AML-193 (cell line): ENCODE data around the gene MGP.

Source experiments
- DNase-seq, 2 experiments: peaks; one replicate each; lab custom pipeline; 2025; lab: John Stamatoyannopoulos, UW

The MGP gene

DNA sequence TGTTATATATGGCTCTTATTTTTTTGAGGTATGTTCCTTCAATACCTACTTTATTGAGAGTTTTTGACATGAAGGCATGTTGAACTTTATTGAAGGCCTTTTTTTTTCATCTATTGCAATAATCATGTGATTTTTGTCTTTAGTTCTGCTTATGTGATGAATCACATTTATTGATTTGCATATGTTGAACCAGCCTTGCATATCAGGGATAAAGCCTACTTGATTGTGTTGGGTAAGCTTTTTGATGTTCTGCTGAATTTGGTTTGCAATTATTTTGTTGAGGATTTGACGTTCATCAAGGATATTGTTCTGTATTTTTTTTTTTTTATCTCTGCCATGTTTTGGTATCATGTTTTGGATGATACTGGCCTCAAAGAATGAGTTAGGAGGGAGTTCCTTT is 27.1 kb downstream of the MGP start:
- DNase-seq = no peak

DNA sequence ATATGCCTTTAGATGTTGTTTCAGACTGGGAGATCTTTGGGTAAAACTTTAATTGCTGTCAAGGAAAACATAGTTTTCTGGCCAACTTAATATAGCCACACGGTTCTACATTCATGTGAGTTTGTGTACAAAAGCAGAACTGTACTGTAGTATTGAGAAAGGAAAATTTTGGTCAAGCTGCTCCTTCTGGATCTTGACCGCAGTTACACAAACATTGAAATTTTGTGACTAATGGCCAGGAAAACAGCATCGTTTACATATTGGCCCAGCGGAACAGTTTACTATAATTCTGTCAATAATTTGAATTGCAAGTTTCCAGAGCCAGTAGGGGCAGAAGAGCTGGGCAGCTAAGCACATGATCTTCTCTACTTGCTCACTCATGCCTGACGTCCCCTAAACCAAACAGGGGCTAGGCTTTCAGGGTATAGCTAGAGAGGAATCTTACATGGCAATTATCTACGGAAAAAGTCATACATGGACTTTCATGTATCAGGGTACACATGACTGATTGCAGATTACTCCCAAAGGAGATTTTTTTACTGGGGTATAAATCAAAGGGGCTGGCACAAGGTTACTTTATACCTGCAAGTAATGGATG is 31.0 kb downstream of the MGP start:
- no peak for DNase-seq

DNA sequence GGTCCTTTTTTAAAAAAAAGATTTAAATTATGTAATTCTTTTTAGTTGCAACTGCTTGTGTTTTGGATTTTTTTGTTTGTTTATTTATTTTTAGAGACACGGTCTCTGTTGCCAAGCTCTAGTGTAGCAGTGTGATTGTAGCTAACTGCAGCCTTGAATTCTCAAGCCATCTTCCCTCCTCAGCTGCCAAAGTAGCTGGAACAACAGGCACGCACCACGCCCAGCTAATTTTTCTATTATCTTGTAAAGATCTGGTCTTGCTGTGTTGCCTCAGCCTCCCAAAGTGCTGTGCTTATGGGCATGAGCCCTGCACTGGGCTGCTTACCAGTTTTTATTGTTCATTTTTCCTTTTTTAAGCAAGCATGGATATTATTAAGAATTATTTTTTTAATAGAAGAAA is 31.7 kb downstream of the MGP start:
- DNase-seq = no peak

DNA sequence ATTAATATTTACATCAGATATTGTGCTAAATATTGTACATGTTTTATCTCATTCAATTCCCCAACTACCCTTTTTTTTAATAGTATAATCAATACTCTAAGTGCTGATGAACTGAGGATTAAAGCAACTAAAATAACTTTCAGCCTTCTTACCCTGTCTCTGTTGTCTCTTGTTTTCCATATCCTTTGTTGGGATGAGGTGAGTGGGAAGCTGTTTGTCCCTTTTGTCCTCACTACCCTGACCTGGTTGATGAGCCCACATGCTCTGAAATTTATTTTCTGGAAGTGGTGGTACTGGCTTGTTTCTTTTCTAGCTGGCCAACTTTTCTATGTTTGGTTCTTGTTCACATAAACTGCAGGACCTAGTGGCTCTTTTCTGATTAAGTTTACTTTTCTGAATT is 32.8 kb downstream of the MGP start:
- no peak for DNase-seq

DNA sequence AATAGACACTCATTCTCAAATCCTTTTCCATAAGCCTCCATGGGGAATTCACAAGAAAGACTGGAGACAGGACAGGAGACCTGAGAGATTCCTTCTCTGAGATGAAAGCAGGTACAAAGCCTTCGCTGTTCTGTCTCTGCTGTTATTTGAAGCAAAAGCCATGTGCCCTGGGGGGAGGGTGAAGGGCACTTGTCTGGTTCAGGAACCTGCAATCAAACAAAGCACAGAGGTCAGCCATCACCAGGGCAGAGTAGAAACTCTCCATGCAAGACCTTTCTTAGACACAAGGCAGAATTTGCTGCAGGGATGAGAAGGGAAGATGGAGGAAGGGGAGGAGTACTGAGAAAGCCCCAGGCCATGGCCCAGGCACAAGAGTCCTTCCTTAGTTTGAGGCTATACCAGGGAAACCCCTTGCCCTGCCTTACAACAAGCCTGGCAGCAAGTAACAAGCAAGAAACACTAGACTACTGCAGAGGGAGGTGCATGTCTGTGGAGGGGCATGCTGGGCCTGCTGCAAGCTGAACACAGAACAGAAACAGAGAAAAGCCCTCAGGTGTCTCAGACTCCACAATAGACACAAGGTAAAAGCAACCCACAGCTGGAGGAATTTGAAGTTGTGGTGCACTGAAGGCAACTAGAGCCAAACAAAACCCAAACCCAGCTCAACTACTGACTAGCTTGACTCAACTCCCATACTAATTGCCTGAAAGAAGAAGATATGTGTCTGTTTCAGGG is 34.6 kb downstream of the MGP start:
- DNase-seq = no peak

DNA sequence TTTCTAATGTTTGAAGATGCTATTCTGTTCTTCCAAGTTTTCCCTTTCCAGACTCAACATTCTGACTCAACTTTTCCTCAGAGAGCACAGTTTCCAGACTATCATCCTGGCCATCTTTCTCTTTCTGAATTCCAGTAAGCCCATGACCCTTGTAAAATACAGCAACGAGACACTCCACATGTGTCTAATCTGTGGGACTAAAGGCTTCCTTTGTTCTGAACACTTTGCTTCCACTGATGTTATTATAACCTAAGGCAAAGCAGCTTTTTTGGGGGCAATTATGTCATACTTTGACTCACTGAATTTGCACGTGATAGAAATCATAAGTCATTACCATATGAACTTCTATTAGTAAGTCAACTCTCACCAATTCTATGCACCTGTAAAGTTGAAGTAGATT is 36.0 kb downstream of the MGP start:
- no peak for DNase-seq

DNA sequence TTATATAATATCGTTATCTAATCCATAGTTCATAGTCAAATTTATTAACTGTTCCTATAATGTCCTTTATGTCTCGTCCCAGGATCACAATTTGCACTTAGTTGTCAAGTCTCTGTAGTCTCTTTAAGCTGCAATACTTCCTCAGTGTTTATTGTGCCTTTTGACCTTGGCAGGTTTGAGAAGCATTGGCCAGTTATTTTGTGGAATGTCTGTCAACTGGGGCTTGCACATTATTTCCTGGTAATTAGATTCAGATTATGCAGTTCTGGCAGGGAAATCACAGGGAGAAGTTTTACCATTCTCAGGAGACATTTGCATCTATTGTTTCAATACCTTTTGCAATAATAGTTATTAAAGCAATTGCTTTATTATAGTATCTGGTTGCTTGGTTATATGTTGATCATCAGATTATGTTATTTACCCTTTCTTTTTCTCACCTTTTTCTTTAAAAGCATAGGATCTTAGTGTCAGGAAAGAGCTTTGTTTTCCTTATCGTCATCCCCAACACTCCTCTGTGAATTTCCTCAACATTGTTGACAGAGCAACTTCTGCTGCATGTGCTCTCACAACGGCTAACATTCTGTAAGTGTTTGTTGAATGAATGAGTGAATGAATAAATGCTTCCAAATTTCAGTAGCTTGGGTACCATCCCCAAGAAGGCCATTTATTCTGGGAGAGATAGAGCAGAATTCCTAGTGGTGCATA is 38.6 kb downstream of the MGP start:
- DNase-seq = no peak

DNA sequence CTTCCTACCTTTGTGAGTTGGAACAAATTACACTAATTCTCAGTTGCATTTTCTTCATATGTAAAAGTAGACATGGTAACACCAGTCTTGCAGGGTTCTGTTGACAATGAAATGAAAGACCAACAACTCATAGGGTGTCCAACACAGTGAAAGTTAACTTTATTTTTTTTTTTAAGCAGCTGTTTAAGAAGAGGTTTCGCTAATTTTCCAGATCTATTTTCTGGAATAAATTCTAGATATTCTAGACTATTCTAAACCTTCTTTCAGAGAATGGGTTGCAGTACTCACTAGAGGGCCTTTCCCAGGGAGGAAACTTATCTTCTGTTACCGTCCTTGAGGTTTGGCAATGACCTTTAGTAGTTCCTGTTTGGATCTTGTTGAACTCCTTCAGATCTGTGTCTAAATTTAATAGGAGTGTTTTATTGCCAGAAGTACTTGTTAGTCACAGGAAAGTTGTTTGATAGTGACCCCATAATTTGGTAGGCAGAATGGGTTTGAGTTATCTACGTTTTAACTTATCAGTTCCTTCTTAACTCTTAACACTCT is 39.5 kb downstream of the MGP start:
- DNase-seq = peak; percentile 59 to 62

DNA sequence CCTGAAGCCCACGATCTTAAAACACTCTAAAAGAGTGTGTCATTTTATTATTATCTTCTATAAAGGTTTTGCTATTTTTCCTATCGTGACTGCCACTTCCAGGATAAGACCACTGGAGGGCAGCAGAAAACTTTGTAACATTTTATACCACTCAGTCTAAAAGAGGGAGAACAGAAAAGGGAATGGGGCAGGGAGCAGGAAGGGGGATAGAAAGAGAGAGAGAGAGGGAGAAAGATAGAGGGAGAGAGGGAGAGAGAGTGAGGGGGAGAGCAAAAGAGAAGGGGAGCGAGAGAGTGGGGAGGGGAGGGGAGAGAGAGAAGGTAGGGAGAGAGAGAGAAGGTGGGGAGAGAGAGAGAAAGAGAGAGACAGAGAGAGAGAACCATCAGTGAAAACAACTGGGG is 40.3 kb downstream of the MGP start:
- peak; percentile 25 to 63 for DNase-seq

DNA sequence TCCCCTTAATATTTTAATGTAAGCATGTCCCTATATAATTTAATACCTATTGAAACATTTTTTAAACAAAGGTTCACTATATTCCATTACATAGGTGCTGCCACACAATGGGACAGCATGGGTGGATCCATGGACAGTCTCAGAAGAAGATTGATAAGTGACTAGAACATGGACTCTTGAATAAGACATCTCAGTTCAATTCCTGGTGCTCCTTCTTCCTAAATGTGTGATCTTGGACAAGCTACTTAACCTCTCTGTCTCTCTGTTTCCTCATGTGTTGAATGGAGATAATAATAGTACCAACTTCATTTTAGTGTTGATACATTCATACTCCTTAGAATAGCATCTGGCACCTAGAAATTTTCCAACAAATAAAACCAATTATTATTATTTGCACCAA is 41.3 kb downstream of the MGP start:
- no peak for DNase-seq

DNA sequence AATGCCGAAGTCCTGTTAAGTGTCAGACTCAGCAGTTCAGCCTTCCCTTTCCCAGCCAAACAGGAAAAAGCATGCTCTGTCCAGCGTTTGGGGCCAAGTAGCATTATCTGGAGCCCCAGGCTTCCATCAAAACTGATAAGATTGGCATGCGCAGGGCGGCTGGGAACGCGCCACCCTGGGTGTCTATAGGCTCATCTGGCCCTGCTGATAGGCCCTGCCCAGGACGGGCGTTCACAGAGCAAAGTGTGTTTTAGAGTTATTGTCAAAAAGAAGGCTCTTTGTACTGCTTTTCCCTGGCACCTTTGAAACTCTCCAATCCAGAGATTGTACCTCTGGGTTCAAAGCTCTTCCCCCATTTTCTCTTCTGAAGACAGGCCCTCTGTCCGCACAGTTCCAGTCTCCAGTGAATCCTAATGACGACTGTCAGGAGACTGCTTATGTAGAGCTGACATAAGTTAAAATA is 42.2 kb downstream of the MGP start, which contains the start of gene ART4:
Gene ART4 (minus strand): TSS at position 102 of the 463 bp plus-strand sequence. CDS start 413 bp downstream, outside the sequence.
- DNase-seq = no peak

DNA sequence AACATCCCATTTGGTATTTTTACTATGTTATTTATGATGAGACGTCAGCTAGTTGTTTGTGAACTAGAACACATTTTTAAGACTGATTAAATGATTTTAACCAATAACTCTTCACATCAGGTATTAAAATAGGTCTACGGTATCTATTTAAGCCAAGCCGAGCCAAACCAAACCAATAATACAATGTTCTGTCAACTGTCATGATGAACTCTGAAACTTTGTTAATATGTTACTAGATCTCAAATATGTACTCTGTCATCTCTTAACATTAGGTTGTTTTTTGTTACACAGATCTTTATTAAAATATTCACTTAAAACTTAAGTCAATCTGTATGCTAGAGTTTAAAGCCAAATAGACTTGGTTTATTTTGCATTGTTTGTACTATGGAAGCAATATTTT is 43.3 kb downstream of the MGP start:
- DNase-seq = no peak

DNA sequence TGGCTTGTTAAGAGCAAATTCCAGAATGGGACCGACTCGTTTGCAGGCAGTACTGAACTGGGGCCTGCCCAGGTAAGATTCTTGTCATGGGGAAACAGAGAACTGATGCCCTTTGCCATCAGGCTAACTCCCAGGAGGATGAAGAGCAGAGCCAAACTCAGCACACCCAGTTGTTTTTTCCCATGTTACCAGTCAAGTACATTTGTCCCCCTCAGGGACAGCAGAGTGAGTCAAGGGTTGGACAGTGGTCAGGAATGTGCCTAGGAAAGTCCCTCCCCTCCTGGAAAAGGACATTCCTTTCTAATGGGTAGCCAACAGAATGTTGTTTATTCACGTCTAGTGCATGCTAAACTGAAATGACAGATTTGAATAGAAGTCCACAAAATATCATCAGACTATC is 43.9 kb downstream of the MGP start:
- DNase-seq = no peak

DNA sequence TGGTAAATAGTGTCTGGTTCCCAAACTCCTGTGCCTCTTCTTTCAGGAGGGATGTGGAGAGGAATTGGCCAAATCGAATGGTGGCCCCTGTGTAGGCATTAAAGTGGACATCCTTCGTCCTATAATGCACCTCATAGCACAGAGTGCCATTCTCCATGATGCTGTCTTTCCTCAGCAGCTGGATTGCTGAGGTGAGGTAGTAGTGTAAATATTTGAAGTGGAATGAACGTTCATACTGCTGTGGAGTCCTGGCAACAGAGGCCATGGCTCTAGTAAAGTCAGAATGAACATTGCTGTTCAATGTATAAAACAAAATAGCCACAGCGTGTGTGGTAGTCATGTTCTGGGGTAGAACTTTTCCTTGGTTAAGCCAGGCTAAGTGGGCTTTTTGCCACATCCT is 45.0 kb downstream of the MGP start:
- DNase-seq = no peak

DNA sequence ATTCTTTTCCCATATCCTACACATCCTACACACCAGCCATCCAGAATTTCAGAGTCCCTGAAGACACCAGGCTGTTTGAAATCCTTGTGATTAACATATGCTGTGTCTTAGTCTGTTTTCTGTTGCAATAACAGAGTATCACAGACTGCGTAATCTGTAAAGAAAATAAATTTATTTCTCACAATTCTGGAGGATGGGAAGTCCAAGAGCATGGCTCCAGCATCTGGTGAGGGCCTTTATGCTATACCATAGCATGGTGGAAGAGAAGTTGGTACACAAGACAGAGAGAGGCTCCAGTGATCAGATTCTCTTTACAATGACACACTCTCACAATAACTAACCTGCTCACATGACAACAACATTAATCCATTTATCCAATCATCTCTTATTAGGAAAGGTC is 46.4 kb downstream of the MGP start:
- no peak for DNase-seq

DNA sequence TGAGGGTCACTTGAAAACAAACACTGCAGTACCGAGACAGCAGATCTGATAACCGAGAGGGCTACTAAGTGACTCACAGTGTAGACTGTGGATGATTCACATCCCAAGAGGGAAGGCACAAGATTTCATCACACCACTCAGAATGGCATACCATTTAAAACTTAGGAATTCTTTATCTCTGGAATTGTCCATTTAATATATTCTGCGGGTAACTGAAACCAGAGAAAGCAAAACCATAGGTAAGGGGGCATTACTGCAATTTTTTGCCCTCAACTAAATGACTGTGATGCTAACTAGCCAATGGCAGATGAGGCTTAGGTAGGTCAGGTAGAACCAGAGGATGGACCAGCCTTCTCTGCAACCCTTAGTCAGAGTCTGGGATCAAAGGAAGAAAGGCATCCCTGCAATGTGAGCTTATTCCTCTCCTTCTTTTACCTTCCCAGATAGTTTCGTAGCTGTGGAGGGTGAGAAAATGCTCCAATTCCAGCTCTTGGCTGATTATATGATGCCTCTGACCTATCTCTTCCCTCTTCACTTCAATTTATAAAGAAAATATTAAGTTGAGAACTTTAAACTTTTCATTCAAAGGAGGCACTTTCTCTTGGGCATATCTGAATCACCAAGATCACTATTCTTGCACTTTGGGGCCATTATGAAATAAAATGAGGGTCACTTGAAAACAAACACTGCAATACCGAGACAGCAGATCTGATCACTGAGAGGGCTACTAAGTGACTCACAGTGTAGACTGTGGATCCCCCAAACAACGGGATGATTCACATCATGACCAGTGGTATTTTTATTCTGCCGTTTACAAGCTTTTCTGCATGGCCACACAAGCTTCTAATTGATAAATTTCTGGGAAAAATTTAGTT is 49.1 kb downstream of the MGP start:
- DNase-seq = no peak

DNA sequence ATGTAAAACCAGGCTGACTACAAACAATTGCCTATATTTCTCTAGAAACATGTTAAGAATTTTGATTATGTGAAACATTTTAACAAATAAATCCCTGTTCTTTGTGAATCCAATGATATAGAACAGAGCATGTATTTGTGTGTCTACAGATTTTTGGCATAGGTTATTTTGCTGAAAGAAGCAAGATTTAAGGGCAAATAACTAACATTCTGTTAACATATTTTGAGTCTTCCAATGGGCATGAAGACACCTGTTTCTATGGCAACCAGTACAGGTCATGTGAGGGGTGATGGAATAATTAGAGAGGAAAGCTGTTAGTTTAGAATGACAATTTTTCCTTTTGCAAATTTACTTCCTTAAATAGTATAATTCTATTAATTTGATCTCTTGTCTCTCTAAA is 51.1 kb downstream of the MGP start:
- no peak for DNase-seq

DNA sequence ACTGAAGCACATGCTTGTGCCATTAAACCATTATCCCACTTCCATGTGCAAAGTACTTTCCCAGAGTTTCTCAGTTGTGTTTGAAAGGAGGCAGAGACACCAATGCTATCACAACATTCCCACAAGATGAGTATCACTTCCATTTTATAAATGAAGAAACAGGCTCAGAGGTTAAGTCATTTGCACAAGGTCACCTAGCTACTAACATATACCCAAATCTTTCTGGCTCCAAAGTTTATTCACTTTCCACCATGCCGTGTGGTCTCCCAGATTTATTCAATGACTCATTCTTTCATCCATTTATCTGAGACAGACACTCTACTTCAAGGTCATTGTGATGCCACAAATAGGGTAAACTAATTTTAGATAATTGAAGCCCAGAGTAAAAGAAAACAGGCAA is 51.7 kb downstream of the MGP start:
- DNase-seq = no peak

DNA sequence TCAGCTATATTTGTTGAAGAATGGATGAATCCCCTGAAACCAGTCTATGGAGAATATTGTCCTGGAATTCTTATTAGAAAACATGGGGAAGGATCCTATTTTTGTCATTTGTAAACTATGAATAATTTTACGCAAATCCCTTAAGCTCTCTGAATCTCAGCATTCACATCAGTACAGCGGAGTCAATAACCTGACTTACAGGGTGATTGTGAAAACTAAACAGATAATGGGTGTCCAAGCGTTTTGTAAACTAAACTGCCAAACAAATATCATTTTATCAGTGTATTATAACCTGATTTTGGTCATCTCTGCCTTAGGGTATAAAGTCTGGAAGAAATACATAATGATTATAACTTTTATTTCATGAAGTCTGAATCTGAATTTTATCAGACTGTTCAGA is 52.3 kb downstream of the MGP start:
- no peak for DNase-seq
